HTR-8/SVneo (cell line): ENCODE measurements around the gene HOXD11.
A peak's percentile ranks its signal among the peaks of the same experiment; 100 is the strongest.

Experiments
- DNase-seq: peaks from one replicate; pipeline ENCODE4 v3.0.0; 2011; ENCODE audit warnings: low spot score, mixed read lengths; ENCODE audit not compliant: insufficient read length
- FAIRE-seq: peaks from 2 replicates; lab custom pipeline; 2011; peaks lifted over from hg19 to GRCh38; lab: Jason Lieb, UNC

The HOXD11 gene

DNA sequence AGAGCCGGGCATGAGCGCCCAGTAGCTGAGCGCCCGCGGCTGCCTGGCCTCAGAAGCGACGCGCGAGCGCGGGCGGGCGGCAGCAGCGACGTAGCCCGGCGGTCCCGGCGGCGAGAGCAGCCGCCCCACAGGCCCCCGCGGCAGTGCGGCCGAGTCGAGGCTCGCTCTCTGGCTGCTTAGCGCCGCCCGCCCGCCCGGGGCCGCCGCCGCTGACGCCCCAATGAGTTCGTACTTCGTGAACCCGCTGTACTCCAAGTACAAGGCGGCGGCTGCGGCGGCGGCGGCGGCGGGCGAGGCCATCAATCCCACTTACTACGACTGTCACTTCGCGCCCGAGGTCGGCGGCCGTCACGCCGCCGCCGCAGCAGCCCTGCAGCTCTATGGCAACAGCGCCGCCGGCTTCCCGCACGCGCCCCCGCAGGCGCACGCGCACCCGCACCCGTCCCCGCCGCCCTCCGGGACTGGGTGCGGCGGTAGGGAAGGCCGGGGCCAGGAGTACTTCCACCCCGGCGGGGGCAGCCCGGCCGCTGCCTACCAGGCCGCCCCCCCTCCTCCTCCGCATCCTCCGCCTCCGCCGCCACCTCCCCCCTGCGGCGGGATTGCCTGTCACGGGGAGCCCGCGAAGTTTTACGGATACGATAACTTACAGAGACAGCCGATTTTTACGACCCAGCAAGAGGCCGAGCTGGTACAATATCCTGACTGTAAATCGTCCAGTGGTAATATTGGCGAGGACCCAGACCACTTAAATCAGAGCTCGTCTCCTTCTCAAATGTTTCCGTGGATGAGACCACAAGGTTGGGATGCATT is 23.3 kb downstream of the HOXD11 start:
- DNase-seq (no peak), FAIRE-seq (peak; percentile 72)

DNA sequence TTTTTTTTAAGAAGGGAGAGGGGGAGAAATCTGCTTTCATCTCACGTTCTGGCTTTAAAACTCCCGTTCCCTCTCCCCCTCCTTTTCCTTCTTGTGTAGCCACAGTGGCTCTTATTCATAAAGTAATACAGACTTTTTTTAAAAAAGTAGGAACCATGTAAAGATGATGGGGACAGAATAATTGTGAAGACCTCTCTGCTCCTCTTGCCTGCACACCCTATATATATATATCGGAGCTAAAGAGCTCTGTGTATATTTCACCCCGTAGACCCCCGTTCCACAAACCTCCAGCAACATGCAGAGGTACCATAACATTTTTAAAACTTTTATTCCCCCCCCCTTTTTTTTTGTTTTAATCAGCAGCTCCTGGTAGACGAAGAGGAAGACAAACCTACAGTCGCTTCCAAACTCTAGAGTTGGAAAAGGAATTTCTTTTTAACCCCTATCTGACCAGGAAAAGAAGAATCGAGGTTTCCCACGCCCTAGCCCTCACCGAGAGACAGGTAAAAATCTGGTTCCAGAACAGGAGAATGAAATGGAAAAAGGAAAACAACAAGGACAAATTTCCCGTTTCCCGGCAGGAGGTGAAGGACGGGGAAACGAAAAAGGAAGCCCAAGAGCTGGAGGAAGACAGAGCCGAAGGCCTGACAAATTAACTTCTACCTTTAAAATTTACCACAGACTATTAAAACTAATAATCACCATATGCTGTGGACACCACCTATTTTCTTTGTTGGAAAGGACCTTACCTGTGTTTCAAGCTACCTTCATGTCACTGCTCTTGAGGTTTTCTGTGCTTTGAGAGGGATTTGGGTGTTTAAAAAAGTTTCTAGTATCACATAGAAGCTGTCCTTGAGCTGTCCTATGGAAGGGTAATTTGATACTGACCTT is 24.1 kb downstream of the HOXD11 start:
- no peak for FAIRE-seq
- no peak for DNase-seq

DNA sequence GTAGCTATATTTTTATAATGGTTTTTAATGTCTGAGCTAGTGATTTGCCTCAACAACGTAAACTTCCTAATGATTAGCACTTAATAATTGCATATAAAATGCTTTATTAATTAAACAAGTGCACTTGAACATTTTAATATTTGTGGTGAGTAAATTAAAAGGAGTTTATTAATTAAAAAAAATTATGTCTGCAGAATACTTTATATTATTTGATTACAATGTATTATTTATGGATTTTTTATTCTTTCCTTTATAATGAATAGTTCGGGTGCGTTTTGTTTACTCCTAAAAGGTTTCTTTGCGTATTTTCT is 24.7 kb downstream of the HOXD11 start:
- FAIRE-seq (no peak), DNase-seq (no peak)

DNA sequence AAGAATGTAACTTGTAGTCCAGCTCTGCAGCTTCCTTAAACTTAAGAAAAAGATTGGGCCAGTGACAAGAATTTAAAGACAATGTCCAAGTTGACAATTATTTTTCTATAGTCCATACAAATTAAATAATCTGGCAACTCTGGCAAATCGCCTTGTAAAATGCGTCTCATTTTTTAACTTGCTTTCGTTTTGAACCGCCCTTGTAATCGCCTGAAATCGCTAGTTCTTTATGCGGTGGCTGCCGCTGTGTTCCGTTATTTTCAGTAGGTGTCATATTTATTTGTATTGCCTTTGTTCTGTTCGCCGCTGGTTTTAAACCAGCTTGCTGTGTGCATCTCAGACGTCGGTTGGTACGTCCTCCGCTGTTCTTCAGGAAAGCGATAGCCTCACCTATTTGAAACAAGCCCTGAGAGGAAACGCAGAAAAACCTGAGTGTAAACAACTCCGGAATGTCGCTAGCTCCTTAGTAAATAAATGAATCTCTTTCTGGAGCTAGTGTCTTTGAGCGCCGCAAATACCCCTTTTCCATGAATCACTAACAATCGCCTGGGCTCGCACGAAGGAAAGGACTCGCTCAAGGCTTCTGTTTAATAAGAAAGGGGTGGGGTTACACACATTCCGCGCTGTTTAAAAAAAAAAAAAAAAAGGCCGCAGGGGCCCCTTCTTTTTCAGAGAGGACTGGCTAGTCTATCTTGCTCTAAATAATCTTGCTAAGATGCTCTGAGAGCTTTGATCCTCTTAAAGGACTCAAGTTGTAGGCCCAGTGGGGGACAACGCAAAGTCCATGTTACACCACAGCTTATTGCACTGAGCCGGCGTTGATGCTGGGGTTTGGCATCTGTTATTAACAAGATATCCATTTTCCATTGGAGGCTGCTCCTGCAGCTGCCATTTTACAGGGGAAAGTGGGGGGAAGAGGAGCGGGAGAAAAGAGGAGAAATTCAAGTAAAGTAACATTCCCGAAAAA is 25.4 kb downstream of the HOXD11 start:
- DNase-seq (no peak), FAIRE-seq (peak; percentile 9)

DNA sequence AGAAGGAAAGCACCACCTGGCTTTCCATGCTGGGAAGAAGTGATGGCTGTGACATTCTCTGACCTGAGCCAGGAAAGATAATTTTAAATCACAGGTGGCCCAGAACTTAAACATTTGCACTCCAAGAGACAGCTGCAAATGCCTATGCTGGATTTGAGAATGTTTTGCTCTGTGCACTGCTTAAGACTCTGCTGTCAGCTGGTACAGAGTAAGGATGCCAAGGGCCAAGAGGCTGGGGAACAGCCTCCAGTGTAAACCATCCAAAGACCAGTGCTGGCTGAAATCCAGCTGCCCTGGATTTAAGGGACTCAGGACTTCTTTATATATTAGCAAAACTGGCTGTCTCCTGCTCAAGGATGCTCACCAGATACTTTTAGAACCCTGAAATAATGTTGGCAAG is 26.3 kb downstream of the HOXD11 start:
- DNase-seq (no peak), FAIRE-seq (no peak)

DNA sequence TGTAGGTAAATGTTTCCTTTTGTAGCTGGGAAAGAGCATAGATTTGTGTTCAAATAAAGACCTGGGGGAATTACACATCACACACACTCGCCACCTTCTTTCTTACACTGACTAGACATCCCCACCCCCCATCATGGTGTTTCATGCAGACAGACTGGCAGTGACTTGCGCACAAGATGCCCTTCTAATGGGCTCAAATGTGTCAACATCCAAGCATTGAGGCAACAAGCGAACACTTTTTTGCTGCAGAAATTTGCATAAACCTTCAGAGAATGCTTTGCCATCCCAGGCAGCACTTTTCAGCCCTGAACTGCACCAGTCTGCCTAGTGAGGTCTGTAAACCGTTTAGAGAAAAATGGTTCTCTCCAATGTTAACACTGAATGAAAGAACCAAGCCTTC is 27.0 kb downstream of the HOXD11 start:
- FAIRE-seq (no peak), DNase-seq (no peak)

DNA sequence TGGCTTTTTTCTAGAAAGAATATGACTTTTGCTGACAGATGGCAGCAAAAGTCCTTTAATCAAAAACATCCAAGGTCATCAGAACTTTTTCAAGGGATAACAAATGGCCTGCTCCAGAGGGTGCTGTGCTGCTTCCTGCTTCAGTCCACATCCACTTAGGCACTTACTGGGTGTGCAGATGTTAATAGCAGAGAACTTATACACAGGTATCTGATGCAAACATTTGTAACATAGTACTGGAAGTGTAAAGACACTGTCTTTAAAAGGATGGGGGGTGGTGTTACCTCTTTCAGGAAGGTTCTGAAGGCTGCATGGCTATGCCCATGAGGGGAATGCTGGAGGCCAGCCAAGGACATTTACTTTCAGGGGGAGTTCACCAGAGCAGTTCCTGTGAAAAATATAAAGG is 28.0 kb downstream of the HOXD11 start:
- FAIRE-seq: no peak

DNA sequence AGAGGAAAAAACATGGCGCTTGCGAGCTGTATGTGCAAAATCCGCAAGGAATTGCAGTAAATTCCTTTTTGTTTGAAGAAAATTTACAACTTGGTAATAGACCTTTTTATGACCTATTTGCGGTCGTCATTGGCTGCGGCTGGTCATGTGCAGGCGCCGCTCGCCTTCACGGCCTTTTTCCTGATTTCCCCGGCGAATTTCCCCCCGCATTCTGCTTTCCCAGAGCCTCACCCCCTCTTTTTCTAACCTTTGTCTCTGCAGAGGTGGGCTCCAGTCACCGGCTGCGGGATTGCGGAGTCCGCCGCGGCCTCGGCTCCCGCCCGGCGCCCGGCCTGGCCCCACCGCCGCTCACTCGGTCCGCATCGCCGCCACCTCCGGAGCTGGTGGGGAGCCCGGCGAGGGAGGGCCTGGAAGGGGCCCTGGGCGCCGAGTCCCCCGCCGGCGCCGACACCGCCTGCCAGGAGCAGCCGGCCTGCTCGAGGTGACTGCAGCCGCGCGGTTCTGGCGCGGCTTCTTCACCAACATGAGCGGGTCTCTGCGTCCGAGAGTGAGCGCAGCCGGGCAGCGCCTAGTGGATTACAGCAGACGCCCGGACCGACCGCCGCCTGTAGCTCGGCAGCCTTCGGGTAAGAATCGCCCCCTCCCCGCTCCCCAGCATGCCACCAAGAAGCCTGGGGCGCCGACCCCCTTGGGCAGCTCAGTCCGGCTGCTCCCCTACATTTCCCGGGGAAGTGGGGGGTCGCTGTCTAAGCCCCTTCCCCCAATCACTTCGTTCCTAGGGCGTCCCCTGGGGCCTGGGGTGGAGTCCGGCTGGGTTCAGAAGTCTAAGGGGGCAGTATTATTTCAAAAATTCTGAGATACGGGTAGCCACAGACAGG is 29.5 kb downstream of the HOXD11 start:
- FAIRE-seq (no peak), DNase-seq (peak; percentile 45)

More for the DNA sequence above, 28.0 kb downstream of the HOXD11 start:
- DNase-seq: peak; percentile 26

DNA sequence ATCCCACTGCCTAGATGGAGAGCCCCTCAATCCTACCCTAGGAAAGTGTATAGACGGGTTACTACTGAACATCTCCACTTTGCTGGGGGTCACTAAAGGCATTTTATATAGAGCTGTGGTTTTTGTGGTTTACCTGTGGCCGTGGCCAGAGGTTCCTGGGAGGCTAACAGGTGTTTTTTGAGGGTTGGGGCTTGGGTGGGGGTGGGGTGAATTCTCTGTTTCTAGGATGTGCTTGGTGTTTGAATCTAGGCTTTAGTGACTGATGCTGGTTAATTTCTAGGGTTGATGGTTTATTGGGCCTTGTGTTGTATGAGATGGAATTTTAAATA is 30.1 kb downstream of the HOXD11 start:
- no peak for FAIRE-seq

DNA sequence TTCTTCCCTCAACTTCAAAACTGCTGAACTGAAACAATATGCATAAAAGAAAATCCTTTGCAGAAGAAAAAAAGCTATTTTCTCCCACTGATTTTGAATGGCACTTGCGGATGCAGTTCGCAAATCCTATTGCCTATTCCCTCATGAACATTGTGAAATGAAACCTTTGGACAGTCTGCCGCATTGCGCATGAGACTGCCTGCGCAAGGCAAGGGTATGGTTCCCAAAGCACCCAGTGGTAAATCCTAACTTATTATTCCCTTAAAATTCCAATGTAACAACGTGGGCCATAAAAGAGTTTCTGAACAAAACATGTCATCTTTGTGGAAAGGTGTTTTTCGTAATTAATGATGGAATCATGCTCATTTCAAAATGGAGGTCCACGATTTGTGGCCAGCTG is 30.8 kb downstream of the HOXD11 start:
- FAIRE-seq: no peak
- DNase-seq: no peak

More for the DNA sequence above, 30.1 kb downstream of the HOXD11 start:
- no peak for DNase-seq

DNA sequence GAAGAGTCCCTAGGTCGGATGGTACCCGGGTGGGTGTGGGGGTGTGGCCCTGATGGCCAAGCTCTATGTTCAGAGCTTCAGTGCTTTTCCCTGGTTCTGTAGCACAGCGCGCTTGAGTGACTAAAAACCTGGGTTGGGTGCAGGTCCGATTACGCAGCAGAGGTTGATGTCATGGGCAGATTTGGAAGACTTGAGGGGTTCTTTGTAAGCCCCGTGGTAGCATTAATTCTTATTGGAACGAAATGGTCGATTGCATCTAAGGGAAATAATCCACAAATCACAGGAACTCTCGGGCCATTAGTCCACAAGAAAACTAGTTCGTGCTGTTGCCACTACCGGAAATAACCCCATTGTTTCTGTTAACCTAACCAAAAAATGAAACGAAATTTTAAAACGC is 31.4 kb downstream of the HOXD11 start:
- FAIRE-seq: no peak
- no peak for DNase-seq

DNA sequence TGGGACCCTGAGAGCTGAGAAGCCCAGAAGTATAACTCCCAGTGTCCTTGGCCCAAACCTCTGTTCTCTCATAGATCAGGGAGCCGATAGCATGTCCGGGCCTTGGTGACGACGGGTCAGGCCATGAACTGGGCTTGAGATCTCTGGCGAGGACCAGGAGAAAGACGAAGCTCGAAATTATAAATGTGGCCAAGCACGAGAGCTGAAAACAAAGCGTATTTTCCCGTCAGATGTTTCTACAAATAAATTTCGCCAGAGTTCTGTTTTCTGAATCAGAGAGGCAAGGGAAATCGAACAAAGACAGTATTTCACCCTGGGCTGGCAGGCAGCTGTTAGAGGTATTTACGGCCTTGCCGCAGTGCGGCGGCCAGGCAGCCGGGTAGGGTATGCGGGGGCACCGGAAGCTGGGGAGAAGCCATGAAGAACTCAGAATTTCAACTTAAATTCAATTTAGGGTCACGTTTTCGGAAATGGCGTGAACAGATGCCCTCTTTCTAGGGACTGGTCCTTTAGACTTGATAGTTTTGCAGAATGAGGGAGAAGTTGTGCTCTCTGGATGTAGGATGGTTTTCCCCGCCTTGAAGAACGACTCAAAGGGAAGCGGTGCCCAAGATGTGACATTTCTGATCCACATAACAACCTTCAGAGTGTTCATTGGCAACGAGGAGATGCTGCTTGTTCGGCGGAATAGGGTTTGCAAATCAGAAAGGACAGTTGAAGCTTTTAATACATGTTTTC is 32.0 kb downstream of the HOXD11 start:
- DNase-seq: no peak
- peak; percentile 9 for FAIRE-seq

DNA sequence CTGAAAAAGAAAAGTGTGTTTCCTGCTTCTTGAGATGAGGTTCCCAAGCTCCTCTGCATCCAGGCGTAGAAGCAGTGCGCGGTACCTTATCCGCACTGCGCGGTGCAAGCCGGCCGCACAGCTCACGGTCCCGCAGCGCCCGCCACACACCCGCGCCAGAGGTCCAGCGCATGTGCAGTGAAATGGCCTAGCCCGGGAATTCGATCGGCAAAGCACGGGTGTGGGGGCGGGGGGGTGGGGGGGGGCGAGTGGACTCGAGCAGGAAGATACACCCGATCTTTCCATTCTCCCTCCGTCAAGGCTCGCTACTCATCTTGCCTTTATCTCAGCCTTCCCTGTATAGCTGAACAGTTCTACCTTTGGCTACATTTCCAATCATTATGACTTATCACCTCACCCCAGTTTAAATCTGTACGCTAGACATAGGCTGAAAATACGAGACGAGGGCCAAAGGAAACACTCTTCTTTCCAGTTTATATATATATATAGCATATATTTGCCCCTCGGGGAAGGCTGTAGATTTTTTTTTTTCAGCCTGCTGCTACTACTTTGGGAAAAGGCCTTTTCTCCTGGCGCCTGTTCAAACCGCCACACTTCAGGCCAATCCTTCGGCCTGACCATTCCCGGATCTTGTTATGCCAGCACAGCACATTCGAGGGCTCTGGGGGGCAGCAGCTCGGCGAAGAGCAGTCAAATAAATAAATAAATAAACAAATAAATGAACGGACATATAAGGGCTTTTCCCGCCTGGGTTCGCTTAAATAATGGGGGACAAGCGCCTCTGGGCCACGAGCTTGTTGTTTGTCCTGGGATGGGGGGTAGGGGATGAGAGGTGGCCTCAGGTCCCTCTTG is 32.8 kb downstream of the HOXD11 start:
- FAIRE-seq: no peak

DNA sequence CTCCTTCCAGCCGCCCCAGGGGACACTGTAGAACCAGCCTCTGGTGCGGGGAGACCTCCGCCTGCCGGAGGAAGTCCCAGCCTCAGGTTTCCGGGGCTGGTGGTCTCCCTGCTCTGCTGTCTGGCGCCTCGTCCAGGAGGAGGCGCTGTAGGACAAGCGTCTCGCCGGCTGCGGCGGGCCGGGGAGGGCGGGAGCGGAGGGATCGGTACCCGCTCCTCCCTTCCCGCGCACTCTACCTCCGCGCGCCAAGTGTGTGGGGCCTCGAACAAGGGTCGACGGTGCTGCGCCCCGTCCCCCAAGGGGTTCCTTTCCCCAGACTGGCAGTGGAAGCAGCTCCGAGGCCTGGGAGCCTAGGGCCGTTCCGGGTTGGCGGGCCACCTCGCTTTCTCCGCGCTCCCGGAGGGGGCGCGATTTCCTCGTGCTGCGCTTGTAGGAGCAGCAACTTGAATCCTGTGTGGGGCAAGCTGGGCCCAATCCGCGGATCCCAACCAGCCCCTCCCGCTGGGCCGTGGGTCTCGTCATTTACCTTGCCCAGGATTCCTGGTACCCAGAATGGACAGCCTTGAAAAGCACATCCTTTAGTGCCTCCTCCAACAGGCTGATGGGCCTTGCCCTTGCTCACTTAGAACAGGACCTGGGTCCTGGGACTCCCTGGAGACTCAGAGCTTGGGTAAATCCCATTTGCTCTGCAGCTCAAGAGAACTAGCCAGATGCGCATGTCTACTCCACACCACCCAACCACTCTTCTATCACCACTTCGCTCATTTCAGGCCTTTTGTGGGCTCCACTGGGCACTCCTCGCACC is 33.6 kb downstream of the HOXD11 start:
- DNase-seq (peak; percentile 81), FAIRE-seq (peak; percentile 79)

More for the DNA sequence above, 32.8 kb downstream of the HOXD11 start:
- no peak for DNase-seq

DNA sequence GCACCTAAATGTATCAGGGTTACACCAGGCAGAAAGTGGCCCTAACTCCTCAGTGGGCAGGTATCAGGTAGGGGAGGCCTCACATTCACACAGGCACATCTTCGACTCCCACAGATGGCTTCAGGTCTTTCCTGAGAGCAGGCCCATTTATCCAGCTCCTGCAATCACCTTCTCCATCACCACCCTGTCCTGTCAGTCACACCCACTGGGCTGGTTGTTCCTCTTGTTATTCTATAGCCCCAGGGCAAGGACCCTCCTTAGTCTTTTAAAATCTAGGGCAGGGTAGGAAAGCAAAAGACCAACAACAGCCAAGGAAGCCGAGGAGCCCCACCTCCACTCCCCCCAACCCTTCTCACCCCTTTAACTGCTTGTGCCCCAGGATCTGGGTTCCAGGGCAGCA is 35.2 kb downstream of the HOXD11 start:
- DNase-seq (no peak), FAIRE-seq (no peak)

DNA sequence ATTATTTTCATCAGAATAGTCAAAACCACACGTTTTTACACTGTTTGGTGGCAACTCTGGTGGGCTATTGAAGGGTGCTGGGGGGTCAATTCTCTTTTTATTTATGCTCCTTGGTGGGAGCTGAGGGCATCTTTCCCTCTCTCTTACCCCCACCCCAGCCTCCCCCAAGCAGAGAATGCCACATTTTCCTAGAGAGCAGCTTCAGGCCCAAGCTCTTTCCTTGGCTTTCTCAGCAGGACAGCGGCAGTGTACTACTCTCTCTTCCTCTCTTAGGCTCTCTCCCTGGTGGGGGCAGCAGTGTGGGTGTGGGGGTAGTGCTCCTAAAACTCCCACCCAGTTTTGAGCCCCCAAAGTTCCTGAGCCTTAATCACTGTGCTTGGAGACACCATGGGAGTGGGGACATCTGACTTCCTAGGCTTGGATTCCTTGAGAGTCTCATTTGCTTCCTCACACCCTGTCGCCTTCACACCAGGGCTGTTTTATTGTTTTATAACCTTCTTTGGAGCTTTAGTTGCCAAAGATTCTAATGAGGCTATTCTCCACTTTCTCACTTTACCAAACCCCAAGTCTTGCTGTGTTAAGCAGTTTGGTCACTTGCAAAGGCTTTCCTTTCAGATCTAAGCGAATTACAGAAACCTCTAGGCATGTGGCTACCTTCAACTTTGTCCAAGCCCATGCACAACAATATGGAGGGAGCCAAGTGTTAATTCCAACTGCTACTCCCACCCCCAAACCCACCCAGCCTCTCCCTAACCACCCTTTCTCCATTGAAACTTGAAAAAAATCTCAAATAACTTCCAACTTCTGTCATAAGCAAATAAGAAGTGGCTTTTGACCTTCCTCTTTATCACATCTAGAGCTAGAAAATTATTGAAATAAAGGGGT is 38.2 kb downstream of the HOXD11 start:
- FAIRE-seq (no peak), DNase-seq (no peak)
